DND-41 (cell line): ENCODE measurements around the gene CPT1A.
"Not testable (repeated sequence)": the region's sequence is repeated elsewhere in the genome, so short reads cannot be mapped to it uniquely, and the experiment has no call there.

Source experiments
- EZH2 ChIP-seq: IDR thresholded peaks from 3 replicates; pipeline ENCODE4 v1.6.1; 2012; ENCODE audit warnings: borderline replicate concordance, low read depth, mild to moderate bottlenecking, moderate library complexity, low read length, inconsistent platforms; ENCODE audit not compliant: severe bottlenecking
- TF ChIP-seq, protein P1 (sequence below): IDR thresholded peaks from 2 replicates; pipeline ENCODE4 v1.5.1; 2012; ENCODE audit warnings: borderline replicate concordance, low read length, moderate library complexity, mild to moderate bottlenecking; ENCODE audit not compliant: poor library complexity, severe bottlenecking; ENCODE audit errors: extremely low read depth

DNA sequence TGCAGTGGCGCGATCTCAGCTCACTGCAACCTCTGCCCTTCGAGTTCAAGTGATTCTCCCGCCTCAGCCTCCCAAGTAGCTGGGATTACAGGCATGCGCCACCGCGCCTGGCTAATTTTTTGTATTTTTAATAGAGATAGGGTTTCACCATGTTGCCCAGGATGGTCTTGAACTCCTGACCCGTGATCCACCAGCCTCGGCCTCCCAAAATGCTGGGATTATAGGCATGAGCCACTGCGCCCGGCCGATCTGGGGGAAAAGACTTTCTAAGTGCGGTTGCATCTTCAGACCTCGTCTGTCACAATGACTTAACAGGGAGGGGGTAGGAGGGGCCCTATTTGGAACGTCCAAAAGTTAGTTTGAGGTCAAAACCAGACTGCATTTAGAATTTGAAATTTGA is 43.1 kb upstream of the CPT1A start:
- TF ChIP-seq, protein P1, sequence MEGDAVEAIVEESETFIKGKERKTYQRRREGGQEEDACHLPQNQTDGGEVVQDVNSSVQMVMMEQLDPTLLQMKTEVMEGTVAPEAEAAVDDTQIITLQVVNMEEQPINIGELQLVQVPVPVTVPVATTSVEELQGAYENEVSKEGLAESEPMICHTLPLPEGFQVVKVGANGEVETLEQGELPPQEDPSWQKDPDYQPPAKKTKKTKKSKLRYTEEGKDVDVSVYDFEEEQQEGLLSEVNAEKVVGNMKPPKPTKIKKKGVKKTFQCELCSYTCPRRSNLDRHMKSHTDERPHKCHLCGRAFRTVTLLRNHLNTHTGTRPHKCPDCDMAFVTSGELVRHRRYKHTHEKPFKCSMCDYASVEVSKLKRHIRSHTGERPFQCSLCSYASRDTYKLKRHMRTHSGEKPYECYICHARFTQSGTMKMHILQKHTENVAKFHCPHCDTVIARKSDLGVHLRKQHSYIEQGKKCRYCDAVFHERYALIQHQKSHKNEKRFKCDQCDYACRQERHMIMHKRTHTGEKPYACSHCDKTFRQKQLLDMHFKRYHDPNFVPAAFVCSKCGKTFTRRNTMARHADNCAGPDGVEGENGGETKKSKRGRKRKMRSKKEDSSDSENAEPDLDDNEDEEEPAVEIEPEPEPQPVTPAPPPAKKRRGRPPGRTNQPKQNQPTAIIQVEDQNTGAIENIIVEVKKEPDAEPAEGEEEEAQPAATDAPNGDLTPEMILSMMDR: not testable (repeated sequence)
- TF ChIP-seq EZH2: not testable (repeated sequence)
